Esophagus squamous epithelium (tissue), 4 donors: Measurements from ENCODE around the gene WDR36.

Experiments
- POLR2A ChIP-seq, 4 donors: fragments of 450-650 bp; IDR thresholded peaks; one replicate each; pipeline ENCODE4 v1.6.1; 2017; ENCODE audit warnings: antibody characterized with exemption in 4 of 4, mild to moderate bottlenecking in 4 of 4, moderate library complexity in 3 of 4
- TF ChIP-seq, protein P1 (sequence below), 6 experiments: fragments of 450-650 bp in 4 of 6; fragments of 200-600 bp in 2 of 6; sonication (generic) in 2 of 6; IDR thresholded peaks; one replicate each; pipeline ENCODE4 v1.5.1; 2016 to 2019; ENCODE audit warnings: antibody characterized with exemption in 6 of 6, mild to moderate bottlenecking in 4 of 6, moderate library complexity in 4 of 6

DNA sequence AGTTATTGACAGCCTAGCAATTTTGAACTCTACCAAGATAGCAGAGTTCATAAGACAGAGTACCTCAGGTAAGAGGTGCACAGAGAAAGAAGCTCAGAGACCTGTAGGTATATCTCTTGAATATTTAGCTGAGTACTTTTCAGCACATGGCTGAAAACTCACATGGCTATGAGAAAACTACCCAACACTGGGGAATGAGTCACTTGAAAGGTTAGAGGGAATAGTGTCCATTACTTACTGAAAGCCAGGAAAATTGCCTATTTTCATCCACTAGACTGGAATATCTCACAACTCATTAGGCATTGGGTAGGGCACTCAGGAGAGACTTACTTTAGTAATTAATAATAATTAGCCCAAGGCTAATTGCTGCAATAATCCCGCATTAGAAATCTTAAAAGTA is 12.3 kb upstream of the WDR36 start:
- TF ChIP-seq POLR2A (IDR thresholded peaks at IDR 0.05) = no peak
- TF ChIP-seq, protein P1, sequence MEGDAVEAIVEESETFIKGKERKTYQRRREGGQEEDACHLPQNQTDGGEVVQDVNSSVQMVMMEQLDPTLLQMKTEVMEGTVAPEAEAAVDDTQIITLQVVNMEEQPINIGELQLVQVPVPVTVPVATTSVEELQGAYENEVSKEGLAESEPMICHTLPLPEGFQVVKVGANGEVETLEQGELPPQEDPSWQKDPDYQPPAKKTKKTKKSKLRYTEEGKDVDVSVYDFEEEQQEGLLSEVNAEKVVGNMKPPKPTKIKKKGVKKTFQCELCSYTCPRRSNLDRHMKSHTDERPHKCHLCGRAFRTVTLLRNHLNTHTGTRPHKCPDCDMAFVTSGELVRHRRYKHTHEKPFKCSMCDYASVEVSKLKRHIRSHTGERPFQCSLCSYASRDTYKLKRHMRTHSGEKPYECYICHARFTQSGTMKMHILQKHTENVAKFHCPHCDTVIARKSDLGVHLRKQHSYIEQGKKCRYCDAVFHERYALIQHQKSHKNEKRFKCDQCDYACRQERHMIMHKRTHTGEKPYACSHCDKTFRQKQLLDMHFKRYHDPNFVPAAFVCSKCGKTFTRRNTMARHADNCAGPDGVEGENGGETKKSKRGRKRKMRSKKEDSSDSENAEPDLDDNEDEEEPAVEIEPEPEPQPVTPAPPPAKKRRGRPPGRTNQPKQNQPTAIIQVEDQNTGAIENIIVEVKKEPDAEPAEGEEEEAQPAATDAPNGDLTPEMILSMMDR (IDR thresholded peaks at IDR 0.05) = no peak
